ENCODE measurements around the gene GPATCH11.

Gene GPATCH11

DNA sequence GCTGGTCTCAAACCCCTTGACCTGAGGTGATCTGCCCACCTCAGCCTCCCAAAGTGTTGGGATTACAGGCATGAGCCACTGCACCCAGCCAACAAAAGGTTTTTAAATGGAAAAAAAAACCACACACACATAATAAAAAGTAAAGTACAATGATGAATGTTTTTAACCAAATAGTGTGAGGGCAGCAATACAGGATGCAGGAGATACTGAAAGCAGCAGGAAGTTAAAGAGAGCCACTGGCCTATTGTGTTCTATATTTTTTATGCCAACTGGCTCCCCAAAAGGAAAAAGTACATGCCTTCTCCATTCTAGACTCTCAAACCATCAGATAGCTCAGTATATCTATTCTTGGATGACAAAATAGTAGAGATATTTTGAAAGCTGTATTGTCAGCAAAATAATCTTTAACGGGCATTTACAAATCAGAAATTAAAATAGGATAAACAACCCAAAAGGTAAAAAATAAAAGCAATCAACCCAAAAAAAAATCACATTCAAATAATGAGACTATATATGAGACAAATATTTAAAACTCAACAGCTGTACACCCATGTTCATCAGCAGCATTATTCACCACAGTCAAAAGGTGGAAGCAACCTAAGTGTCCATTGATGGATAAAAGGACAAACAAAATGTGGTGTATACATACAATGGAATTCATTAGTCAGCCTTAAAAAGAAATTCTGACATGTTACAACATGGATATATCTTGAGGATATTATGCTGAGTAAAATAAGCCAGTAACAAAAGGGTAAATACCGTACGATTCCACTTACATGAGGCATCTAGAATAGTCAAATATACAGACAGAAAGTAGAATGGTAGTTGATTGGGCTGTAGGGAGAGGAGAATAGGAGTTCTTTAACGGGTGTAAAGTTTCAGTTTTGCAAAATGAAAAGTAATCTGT lies 26.2 kb downstream of the GPATCH11 start:
- DNase-seq: no peak

DNA sequence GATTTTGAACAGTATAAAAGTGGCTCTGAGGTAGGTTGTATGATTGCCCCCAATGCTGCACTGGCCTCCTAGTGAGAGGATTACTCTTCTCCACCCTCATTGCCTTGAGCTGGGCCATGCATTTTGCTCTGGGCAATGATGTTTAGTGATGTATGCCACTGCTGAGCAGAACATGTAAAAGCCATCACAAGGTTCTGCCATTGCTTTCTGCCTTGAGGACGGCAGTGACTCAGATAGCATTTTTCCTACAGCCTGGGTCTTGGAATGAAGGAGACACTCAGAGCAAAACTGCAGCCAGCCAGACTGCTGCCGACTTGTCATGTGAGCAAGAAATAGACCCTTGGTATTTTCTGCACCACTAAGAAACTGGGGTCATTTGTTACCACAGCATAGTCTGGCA lies 27.6 kb downstream of the GPATCH11 start:
- DNase-seq: no peak

DNA sequence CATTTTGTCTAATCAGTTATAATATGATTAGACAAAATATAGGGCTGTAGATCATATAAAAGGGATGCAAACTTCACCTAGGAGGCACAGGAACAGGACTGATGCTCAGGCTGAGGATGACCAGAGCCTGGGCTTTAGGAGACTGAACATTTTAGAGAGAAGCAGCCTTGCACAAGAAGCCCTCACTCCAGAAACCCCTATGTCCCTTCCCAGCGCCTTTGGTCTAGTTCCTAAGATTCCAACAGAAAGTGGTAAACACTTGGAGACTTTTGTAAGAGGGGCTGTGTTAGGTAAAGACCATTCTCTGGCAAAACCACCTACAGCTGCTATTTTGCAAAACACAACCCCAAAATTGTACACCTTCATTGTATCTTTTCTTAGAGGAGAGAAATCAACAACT lies 33.2 kb downstream of the GPATCH11 start:
- DNase-seq: no peak

DNA sequence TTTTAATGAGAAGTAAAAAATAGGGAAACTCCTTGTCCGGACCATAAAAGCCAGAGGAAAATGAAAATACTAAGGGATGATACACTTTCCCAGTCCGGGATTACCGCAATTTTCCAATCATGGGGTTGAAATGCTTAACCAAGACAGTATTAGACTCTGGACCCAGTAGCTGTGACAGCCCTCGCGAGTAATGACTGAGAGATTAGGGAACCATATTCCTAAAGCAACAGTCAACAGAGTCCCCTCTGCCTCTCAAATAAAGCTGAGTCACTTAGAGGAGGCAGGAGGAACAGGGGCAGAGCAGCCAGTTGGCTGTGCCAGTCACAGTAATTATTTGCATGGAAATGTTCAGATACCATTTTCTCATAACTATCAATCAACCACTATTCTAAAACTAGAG lies 34.8 kb downstream of the GPATCH11 start:
- no peak for DNase-seq

DNA sequence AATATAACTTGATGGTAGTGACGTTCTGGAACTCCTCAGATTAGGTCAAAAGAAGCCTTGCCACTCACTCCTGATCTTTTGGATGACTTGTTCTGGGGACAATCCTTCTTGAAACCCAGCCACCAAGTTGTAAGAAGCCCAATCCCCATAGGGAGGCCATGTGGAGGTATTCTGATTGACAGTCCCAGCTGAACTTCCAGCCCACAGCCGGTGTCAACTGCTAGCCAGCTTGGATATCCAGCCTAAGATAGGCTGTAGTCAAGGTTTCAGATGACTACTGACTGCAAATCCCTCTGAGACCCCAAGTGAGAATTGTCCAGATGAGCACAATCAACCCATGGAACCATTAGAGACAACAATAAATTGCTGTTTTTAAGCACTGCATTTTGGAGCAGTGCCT lies 41.1 kb downstream of the GPATCH11 start:
- no peak for DNase-seq

DNA sequence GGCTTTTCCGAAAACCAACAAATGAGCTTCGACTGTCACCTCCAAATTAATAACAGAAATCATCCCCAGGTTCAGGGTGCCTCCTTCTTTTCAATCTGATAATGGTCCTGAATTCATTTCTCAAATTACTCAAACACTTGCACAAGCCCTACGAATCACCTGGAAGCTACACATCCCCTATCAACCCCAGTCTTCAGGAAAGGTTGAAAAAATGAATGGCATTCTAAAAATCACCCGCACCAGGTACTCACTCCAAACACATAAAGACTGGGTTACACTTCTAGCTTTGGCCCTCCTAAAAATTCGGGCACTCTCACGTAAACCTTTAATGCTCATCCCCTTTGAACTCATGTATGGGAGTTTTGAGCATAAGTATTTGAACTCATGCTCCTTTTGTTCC lies 48.6 kb downstream of the GPATCH11 start:
- DNase-seq: no peak

DNA sequence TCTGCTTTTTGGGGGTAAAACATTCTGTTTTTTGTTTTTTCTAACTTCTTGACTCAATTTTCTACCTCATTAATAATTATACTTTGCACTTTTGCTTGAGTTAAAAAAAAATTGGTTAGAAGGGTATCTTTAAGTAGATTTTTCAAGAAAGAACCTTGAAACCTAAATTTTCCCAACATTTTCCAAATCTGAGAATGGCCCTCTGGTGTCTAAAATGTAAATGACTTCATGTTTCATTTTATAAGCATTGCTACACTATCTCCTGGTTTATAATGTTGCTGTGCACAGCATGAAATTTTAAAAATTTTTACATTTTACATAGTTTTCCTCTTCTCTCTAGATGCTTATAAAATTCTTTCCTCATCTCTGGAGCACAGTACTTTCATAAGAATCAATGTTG lies 58.2 kb downstream of the GPATCH11 start:
- no peak for DNase-seq

DNA sequence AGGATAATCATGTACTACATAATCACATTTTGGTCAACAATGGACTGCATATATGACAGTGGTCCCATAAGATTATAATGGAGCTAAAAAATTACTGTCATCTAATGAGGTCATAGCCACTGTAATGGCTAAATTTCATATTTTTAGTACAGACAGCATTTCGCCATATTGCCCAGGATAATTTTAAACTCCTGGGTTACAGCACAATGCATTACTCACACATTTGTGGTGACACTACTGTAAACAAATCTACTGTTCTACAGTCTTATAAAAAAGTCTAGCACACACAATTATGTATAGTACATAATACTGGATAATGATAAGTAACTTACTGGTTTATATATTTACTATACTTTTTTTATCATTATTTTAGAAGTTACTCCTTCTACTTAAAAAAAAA lies 59.7 kb downstream of the GPATCH11 start:
- DNase-seq: no peak

DNA sequence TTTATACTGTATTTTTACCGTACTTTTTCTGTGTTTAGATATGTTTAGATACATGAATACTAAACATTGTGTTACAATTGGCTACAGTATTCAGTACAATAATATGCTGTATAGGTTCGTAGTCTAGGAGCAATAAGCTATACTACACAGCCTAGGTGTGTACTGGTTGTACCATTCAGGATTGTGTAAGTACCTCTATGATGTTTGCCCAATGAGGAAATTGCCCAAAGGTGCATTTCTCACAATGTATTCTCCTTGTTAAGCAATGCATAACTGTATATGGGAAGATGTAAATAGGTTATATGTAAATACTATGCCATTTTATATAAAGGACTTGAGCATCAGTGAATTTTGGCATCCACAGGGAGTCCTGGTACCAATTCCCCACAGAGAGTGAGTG lies 61.7 kb downstream of the GPATCH11 start:
- no peak for DNase-seq

DNA sequence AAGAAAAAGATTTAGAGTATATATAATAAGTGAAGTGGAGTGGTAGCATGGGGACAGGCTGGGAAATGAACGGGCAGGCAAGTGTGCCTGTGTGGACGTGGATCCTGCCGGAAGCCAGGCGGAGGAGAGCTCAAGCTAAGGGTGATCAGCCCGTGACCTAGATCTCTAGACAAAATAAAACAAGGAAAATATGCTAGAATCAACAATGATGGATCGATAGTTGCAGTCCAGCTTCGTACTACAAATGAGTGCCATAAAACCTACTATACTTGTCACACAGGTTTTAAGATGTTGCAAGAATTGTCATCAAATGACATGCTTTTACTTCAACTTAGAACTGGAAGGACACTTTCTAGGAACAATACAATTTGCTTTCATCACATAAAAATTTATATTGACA lies 64.0 kb downstream of the GPATCH11 start:
- DNase-seq: no peak

Data from COR-L47 (cell line).